Measurements from ENCODE around the gene ZNF277. TPM values are rescaled to one million over a fixed set of nuclear protein-coding genes. Genes with fewer than 3 reads are reported as not detected.
A peak's percentile ranks its signal among the peaks of the same experiment; 100 is the strongest.

The ZNF277 gene
- total RNA-seq, 1 experiment from 2014 or later, result 34.5 TPM

DNA sequence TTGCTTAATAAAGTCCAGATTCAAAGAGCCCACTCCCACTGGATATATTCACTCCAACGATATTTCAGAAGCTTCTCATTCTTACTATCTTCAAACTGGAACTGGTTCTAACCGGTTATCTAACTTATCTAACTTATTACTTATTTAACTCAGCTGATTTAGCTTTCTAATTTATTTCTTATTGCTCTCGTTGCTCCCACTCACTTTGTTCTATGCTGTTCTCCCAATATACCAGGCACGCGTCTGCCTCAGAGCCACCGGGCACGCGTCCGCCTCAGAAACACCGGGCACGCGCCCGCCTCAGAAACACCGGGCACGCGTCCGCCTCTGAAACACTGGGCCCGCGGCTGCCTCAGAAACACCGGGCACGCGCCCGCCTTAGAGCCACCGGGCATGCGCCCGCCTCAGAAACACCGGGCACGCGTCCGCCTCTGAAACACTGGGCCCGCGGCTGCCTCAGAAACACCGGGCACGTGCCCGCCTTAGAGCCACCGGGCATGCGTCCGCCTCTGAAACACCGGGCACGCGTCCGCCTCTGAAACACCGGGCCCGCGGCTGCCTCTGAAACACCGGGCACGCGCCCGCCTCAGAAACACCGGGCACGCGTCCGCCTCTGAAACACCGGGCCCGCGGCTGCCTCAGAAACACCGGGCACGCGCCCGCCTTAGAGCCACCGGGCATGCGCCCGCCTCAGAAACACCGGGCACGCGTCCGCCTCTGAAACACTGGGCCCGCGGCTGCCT lies 184.8 kb downstream of the ZNF277 start:
- DNase-seq (ENCODE audit: low read depth), result peak; percentile 48

DNA sequence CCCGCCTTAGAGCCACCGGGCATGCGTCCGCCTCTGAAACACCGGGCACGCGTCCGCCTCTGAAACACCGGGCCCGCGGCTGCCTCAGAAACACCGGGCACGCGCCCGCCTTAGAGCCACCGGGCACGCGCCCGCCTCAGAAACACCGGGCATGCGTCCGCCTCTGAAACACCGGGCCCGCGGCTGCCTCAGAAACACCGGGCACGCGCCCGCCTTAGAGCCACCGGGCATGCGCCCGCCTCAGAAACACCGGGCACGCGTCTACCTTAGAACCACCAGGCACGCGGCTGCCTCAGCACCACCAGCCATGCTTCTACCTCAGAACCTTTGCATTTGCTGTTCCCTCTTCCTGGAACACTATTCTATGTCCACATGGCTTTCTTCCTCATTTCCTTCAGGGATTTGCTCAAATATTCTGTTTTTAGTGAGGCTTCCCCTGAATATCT lies 185.4 kb downstream of the ZNF277 start:
- peak; percentile 58 for DNase-seq (ENCODE audit: low read depth)

Other genes with a start within 250 kb of the ZNF277 start
- 5.5 and 10.8 TPM in 2 replicates for gene DOCK4, start 296 bp upstream of the ZNF277 start, total RNA-seq (2014; rRNA removed; shearing (Covaris generic))
- 53.4 and 66.6 TPM in 2 replicates for gene IFRD1, start 243.8 kb downstream of the ZNF277 start, total RNA-seq (2014; rRNA removed; shearing (Covaris generic))

Data from RPMI7951 (cell line).